GM12892 (cell line): ENCODE results near the gene PSMG4.

Source experiments
- DNase-seq: peaks from one replicate; pipeline ENCODE4 v3.0.0; 2011; ENCODE audit not compliant: insufficient read length
- FAIRE-seq: peaks from 2 replicates; lab custom pipeline; 2011; peaks lifted over from hg19 to GRCh38; lab: Jason Lieb, UNC
- POLR2A ChIP-seq: IDR thresholded peaks from 2 replicates; pipeline ENCODE4 v1.6.1; 2011; ENCODE audit warnings: low read depth, low read length, control low read depth
- POLR2AphosphoS5 ChIP-seq: IDR thresholded peaks from 2 replicates; pipeline ENCODE4 v1.6.1; 2011; ENCODE audit warnings: low read depth, low read length, control low read depth
- TAF1 ChIP-seq: IDR thresholded peaks from 2 replicates; pipeline ENCODE4 v1.6.1; 2011; ENCODE audit warnings: low read depth, mild to moderate bottlenecking, control low read depth, low read length, borderline replicate concordance

The PSMG4 gene

GRCh38 chr6:3271756-3272155 lies 13.0 kb downstream of the PSMG4 start:
- no peak for FAIRE-seq

GRCh38 chr6:3272911-3273547 lies 14.3 kb downstream of the PSMG4 start:
- FAIRE-seq (no peak), DNase-seq (no peak)
- TF ChIP-seq POLR2A = no peak
- TF ChIP-seq TAF1 = no peak
- no peak for TF ChIP-seq POLR2AphosphoS5

More at GRCh38 chr6:3271756-3272155, 13.0 kb downstream of the PSMG4 start:
- no peak for TF ChIP-seq POLR2AphosphoS5
- no peak for TF ChIP-seq TAF1
- TF ChIP-seq POLR2A = no peak
- no peak for DNase-seq

GRCh38 chr6:3273707-3274521 lies 15.2 kb downstream of the PSMG4 start:
- FAIRE-seq (no peak), DNase-seq (no peak)

GRCh38 chr6:3276174-3277167 lies 17.7 kb downstream of the PSMG4 start:
- TF ChIP-seq TAF1 (no peak), POLR2AphosphoS5 (no peak), POLR2A (no peak)
- DNase-seq = no peak
- FAIRE-seq = no peak

More at GRCh38 chr6:3273707-3274521, 15.2 kb downstream of the PSMG4 start:
- TF ChIP-seq TAF1 (no peak), POLR2AphosphoS5 (no peak), POLR2A (no peak)

- no peak for FAIRE-seq
- TF ChIP-seq POLR2AphosphoS5 (no peak), POLR2A (no peak), TAF1 (no peak)
- no peak for DNase-seq
Observed at GRCh38 chr6:3277251-3277650, 18.5 kb downstream of the PSMG4 start.

GRCh38 chr6:3277851-3278416 lies 19.2 kb downstream of the PSMG4 start:
- DNase-seq (no peak), FAIRE-seq (no peak)
- TF ChIP-seq POLR2A (no peak), POLR2AphosphoS5 (no peak), TAF1 (no peak)

- no peak for DNase-seq
- FAIRE-seq = no peak
- TF ChIP-seq POLR2AphosphoS5 (no peak), TAF1 (no peak), POLR2A (no peak)
Observed at GRCh38 chr6:3278691-3279090, 19.9 kb downstream of the PSMG4 start.

- TF ChIP-seq TAF1 (no peak), POLR2AphosphoS5 (no peak), POLR2A (no peak)
- FAIRE-seq (no peak), DNase-seq (no peak)
Observed at GRCh38 chr6:3280091-3280490, 21.3 kb downstream of the PSMG4 start.

- DNase-seq (no peak), FAIRE-seq (no peak)
- TF ChIP-seq POLR2AphosphoS5 = no peak
- TF ChIP-seq TAF1 = no peak
- TF ChIP-seq POLR2A = no peak
Observed at GRCh38 chr6:3280866-3281465, 22.2 kb downstream of the PSMG4 start.

GRCh38 chr6:3281631-3282475 lies 23.1 kb downstream of the PSMG4 start:
- FAIRE-seq = no peak

More at GRCh38 chr6:3281631-3282475, 23.1 kb downstream of the PSMG4 start:
- no peak for DNase-seq
- TF ChIP-seq TAF1 (no peak), POLR2A (no peak), POLR2AphosphoS5 (no peak)
